ENCODE data around the gene ACIN1. TPM values are rescaled to one million over a fixed set of nuclear protein-coding genes. Genes with fewer than 3 reads are reported as not detected.
A peak's percentile ranks its signal among the peaks of the same experiment; 100 is the strongest.

ACIN1 gene
- total and polyA plus RNA-seq, 2 of the 13 experiments (the other 11 are each of a cell fraction or from before 2014, with no cell fraction given): 165 to 183 TPM

- Histone ChIP-seq H2AFZ (ENCODE audit: low read length) (peak within 1 kb of the TSS; percentile 97), H3K27ac (ENCODE audit: extremely low read length, insufficient read depth, low read length) (peak within 1 kb of the TSS; percentile 67), H4K20me1 (ENCODE audit: insufficient read depth, low read length) (no peaks in the 10 kb centered on the region), H3K79me2 (ENCODE audit: insufficient read depth, low read length) (peaks cover 2% of the 10 kb centered on the region), H3K4me1 (ENCODE audit: insufficient read depth, low read length) (peaks cover 63% of the 10 kb centered on the region), H3K4me2 (ENCODE audit: low read depth, low read length) (peak within 1 kb of the TSS; percentile 99), H3K9ac (ENCODE audit: insufficient read depth, low read depth, low read length) (peak within 1 kb of the TSS; percentile 72), H3K9me3 (ENCODE audit: low read length) (no peaks in the 10 kb centered on the region), H3K36me3 (replicated peaks in 1 of 2; ENCODE audit: control insufficient read depth in 1 of 2, insufficient read depth in 2 of 2, low read length in 2 of 2) (no peaks in the 10 kb centered on the region), H3K4me3 (replicated peaks in 1 of 3; ENCODE audit: insufficient read depth in 1 of 3, low read depth in 2 of 3, low read length in 3 of 3) (peak within 1 kb of the TSS; percentile 57 to 77 (median 76)), H3K27me3 (ENCODE audit: control insufficient read depth in 1 of 2, insufficient read depth in 2 of 2, low read length in 2 of 2) (no peaks in the 10 kb centered on the region; a peak in 1 of 5 replicates)
- no TSS peak for BruUV-seq (replicated peaks)
- ChIA-PET CTCF (ENCODE audit: low intra/inter-chr PET ratio, low total read pairs) (no interaction called here), POLR2A (interaction anchor here (0.6 to 2.6 kb wide), 13 partner anchors 9 to 85 kb away, joined by 3 to 12 read pairs (median 4); partner anchors contain the start of genes ACIN1, AJUBA, C14orf119 and HAUS4)
- in situ Hi-C loops (cut with HindIII; ENCODE audit: extremely low pct_ligation_motif_present, low pct_unique_long_range_greater_than_20kb): no loop called here
- no peak for FAIRE-seq
- DNase-seq (ENCODE audit: low spot score): peak; percentile 69
- peak; percentile 24 for ATAC-seq
- intact Hi-C loops (cut with micrococcal nuclease; ENCODE audit: unreplicated experiment): loop anchor here (1.0 to 5.0 kb wide), 2 partner anchors 24 to 413 kb away; partner anchors contain the start of genes ABHD4 and PSMB5
- WGBS (ENCODE audit: low lambda C conversion rate): 2% methylated on average over 39 of the region's 40 CpGs
- TF ChIP-seq TSC22D2 (CRISPR knock-in tag; IDR thresholded peaks at IDR 0.05; ENCODE audit: borderline replicate concordance) (peak; percentile 41; the same call in 1 of the 2 replicates), ZNF282 (IDR thresholded peaks at IDR 0.05; ENCODE audit: partially characterized antibody) (no peak), ZNF629 (CRISPR knock-in tag; conservative IDR thresholded peaks at IDR 0.05) (no peak), STAT5B (CRISPR knock-in tag; IDR thresholded peaks at IDR 0.05) (0 out of 2 replicates have a peak, but pooled peaks have one; percentile 9), RORA (CRISPR knock-in tag; IDR thresholded peaks at IDR 0.05) (no peak), NR2C2 (CRISPR knock-in tag; IDR thresholded peaks at IDR 0.05; ENCODE audit: borderline replicate concordance) (peak; percentile 47; the same call in 1 of the 2 replicates), ZNF83 (CRISPR knock-in tag; IDR thresholded peaks at IDR 0.05; ENCODE audit: borderline replicate concordance) (no peak), MZF1 (CRISPR knock-in tag; IDR thresholded peaks at IDR 0.05; ENCODE audit: borderline replicate concordance) (no peak), ZNF747 (CRISPR knock-in tag; IDR thresholded peaks at IDR 0.05; ENCODE audit: borderline replicate concordance) (no peak), HNF4A (CRISPR knock-in tag; IDR thresholded peaks at IDR 0.05) (peak; percentile 35), NR2F2 (IDR thresholded peaks at IDR 0.05; ENCODE audit: borderline replicate concordance, low read depth) (no peak), SIN3A (IDR thresholded peaks at IDR 0.05; ENCODE audit: borderline replicate concordance, low read depth, low read length) (no peak), KMT2B (CRISPR knock-in tag; IDR thresholded peaks at IDR 0.05) (peak; percentile 55), ZNF446 (CRISPR knock-in tag; IDR thresholded peaks at IDR 0.05) (peak; percentile 91)
- TF ChIP-seq, protein P1, sequence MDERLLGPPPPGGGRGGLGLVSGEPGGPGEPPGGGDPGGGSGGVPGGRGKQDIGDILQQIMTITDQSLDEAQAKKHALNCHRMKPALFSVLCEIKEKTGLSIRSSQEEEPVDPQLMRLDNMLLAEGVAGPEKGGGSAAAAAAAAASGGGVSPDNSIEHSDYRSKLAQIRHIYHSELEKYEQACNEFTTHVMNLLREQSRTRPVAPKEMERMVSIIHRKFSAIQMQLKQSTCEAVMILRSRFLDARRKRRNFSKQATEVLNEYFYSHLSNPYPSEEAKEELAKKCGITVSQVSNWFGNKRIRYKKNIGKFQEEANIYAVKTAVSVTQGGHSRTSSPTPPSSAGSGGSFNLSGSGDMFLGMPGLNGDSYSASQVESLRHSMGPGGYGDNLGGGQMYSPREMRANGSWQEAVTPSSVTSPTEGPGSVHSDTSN (CRISPR knock-in tag; IDR thresholded peaks at IDR 0.05): no peak
- TF ChIP-seq, protein P2, sequence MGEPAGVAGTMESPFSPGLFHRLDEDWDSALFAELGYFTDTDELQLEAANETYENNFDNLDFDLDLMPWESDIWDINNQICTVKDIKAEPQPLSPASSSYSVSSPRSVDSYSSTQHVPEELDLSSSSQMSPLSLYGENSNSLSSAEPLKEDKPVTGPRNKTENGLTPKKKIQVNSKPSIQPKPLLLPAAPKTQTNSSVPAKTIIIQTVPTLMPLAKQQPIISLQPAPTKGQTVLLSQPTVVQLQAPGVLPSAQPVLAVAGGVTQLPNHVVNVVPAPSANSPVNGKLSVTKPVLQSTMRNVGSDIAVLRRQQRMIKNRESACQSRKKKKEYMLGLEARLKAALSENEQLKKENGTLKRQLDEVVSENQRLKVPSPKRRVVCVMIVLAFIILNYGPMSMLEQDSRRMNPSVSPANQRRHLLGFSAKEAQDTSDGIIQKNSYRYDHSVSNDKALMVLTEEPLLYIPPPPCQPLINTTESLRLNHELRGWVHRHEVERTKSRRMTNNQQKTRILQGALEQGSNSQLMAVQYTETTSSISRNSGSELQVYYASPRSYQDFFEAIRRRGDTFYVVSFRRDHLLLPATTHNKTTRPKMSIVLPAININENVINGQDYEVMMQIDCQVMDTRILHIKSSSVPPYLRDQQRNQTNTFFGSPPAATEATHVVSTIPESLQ (CRISPR knock-in tag; conservative IDR thresholded peaks at IDR 0.05): peak; percentile 11; the same call in 1 of the 2 replicates
- TF ChIP-seq, protein P3, sequence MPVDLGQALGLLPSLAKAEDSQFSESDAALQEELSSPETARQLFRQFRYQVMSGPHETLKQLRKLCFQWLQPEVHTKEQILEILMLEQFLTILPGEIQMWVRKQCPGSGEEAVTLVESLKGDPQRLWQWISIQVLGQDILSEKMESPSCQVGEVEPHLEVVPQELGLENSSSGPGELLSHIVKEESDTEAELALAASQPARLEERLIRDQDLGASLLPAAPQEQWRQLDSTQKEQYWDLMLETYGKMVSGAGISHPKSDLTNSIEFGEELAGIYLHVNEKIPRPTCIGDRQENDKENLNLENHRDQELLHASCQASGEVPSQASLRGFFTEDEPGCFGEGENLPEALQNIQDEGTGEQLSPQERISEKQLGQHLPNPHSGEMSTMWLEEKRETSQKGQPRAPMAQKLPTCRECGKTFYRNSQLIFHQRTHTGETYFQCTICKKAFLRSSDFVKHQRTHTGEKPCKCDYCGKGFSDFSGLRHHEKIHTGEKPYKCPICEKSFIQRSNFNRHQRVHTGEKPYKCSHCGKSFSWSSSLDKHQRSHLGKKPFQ (CRISPR knock-in tag; IDR thresholded peaks at IDR 0.05; ENCODE audit: insufficient replicate concordance): peak; percentile 69
Measured at GRCh38 chr14:23009939-23010726, 84.8 kb downstream of the ACIN1 start, which contains the start of gene C14orf93. Gene C14orf93, minus strand, starts transcription at chr14:23010143. Its CDS starts 11,120 bp downstream, at chr14:22999023.

Data from HepG2 (cell line).